Measurements from ENCODE around the gene DNAJC5.

DNAJC5 gene

GRCh38 chr20:63942969-63943807 is 48.3 kb downstream of the DNAJC5 start:
- no peak for TF ChIP-seq CTCF (IDR thresholded peaks at IDR 0.05; ENCODE audit: control insufficient read depth, extremely low read depth, insufficient read depth)
- no peak overlapping the region for H3K4me3 ChIP-seq (ENCODE audit: low read depth, low read length)
- no peak for DNase-seq (ENCODE audit: low read depth)

GRCh38 chr20:63943808-63944077 is 48.8 kb downstream of the DNAJC5 start:
- no peak for TF ChIP-seq CTCF (IDR thresholded peaks at IDR 0.05; ENCODE audit: control insufficient read depth, extremely low read depth, insufficient read depth)
- no peak for DNase-seq (ENCODE audit: low read depth)
- no peak overlapping the region for H3K4me3 ChIP-seq (ENCODE audit: low read depth, low read length)

- no peak for TF ChIP-seq CTCF (IDR thresholded peaks at IDR 0.05; ENCODE audit: control insufficient read depth, extremely low read depth, insufficient read depth)
- H3K4me3 ChIP-seq (ENCODE audit: low read depth, low read length): no peak overlapping the region
- DNase-seq (ENCODE audit: low read depth): no peak
Observed at GRCh38 chr20:63944078-63944941, 49.4 kb downstream of the DNAJC5 start.

GRCh38 chr20:63945031-63945658 is 50.2 kb downstream of the DNAJC5 start:
- no peak overlapping the region for H3K4me3 ChIP-seq (ENCODE audit: low read depth, low read length)
- DNase-seq (ENCODE audit: low read depth): no peak
- no peak for TF ChIP-seq CTCF (IDR thresholded peaks at IDR 0.05; ENCODE audit: control insufficient read depth, extremely low read depth, insufficient read depth)

- DNase-seq (ENCODE audit: low read depth): no peak
- TF ChIP-seq CTCF (IDR thresholded peaks at IDR 0.05; ENCODE audit: control insufficient read depth, extremely low read depth, insufficient read depth): no peak
- no peak overlapping the region for H3K4me3 ChIP-seq (ENCODE audit: low read depth, low read length)
Observed at GRCh38 chr20:63945921-63946920, 51.3 kb downstream of the DNAJC5 start.
